Neural progenitor cell (in vitro differentiated cells): ENCODE results near the gene PUS1. TPM values are rescaled to one million over a fixed set of nuclear protein-coding genes. Genes with fewer than 3 reads are reported as not detected.

Experiments
- DNase-seq: peaks from one replicate; pipeline ENCODE4 v3.0.0-alpha.2; 2016; ENCODE audit warnings: low spot score
- H2AFZ ChIP-seq: fragments of 200-600 bp; sonication (generic); replicated peaks from 2 replicates; pipeline ENCODE4 v1.6.1; 2016; ENCODE audit warnings: antibody characterized with exemption
- H3F3A ChIP-seq: fragments of 200-600 bp; sonication (generic); 2 replicates; pipeline ENCODE4 v1.6.1; 2016; ENCODE audit warnings: antibody characterized with exemption, low read depth
- H3K27ac ChIP-seq: fragments of 200-600 bp; sonication (generic); 2 replicates; pipeline ENCODE4 v1.5.1; 2016; ENCODE audit warnings: mild to moderate bottlenecking
- H3K27me3 ChIP-seq: fragments of 200-600 bp; sonication (generic); 2 replicates; pipeline ENCODE4 v1.6.1; 2016; ENCODE audit warnings: mild to moderate bottlenecking, moderate library complexity
- H3K36me3 ChIP-seq: fragments of 200-600 bp; sonication (generic); 2 replicates; pipeline ENCODE4 v1.5.1; 2016
- H3K4me1 ChIP-seq: fragments of 200-600 bp; sonication (generic); 2 replicates; pipeline ENCODE4 v1.6.1; 2016; ENCODE audit warnings: mixed run types
- H3K4me2 ChIP-seq: fragments of 200-600 bp; sonication (generic); 2 replicates; pipeline ENCODE4 v1.6.1; 2016
- H3K4me3 ChIP-seq: fragments of 200-600 bp; sonication (generic); 2 replicates; pipeline ENCODE4 v1.5.1; 2016
- H3K79me2 ChIP-seq: fragments of 200-600 bp; sonication (generic); 2 replicates; pipeline ENCODE4 v1.6.1; 2016; ENCODE audit warnings: low read depth
- H3K9ac ChIP-seq: fragments of 200-600 bp; sonication (generic); 2 replicates; pipeline ENCODE4 v1.6.1; 2016
- H3K9me3 ChIP-seq: fragments of 200-600 bp; sonication (generic); 2 replicates; pipeline ENCODE4 v1.5.1; 2016; ENCODE audit warnings: low read depth
- H4K20me1 ChIP-seq: fragments of 200-600 bp; sonication (generic); 2 replicates; pipeline ENCODE4 v1.6.1; 2016; ENCODE audit warnings: low read depth
- H3K27ac Mint-ChIP-seq: 3 replicates; pipeline ENCODE4 v1.8.0; 2021; ENCODE audit warnings: mixed read lengths
- H3K27me3 Mint-ChIP-seq: 2 replicates; pipeline ENCODE4 v1.8.0; 2022; ENCODE audit warnings: low read depth, mild to moderate bottlenecking, inconsistent platforms, moderate library complexity, mixed read lengths; ENCODE audit not compliant: insufficient read depth
- H3K36me3 Mint-ChIP-seq: 3 replicates; pipeline ENCODE4 v1.8.0; 2021; ENCODE audit warnings: mixed read lengths
- H3K4me1 Mint-ChIP-seq: 3 replicates; pipeline ENCODE4 v1.8.0; 2021; ENCODE audit warnings: mixed read lengths
- H3K4me3 Mint-ChIP-seq: 3 replicates; pipeline ENCODE4 v1.8.0; 2021; ENCODE audit warnings: mild to moderate bottlenecking, moderate library complexity, mixed read lengths
- H3K9me3 Mint-ChIP-seq: 3 replicates; pipeline ENCODE4 v1.8.0; 2020; ENCODE audit warnings: mixed read lengths
- EZH2 ChIP-seq: fragments of 200-600 bp; sonication (generic); IDR thresholded peaks from 2 replicates; pipeline ENCODE4 v1.6.1; 2017; ENCODE audit warnings: antibody characterized with exemption, mild to moderate bottlenecking, moderate library complexity
- EZH2phosphoT487 ChIP-seq: fragments of 200-600 bp; sonication (generic); IDR thresholded peaks from 2 replicates; pipeline ENCODE4 v1.6.1; 2017; ENCODE audit warnings: antibody characterized with exemption
- total RNA-seq: library from RNA; depleted of rRNA; stranded (reverse); fragments of >200 nt; gene quantifications from 2 replicates; pipeline ENCODE4 v1.2.3, GENCODE V29; 2015; ENCODE audit warnings: low replicate concordance
- TF ChIP-seq, protein P1 (sequence below): fragments of 200-600 bp; sonication (generic); IDR thresholded peaks from 2 replicates; pipeline ENCODE4 v1.5.1; 2017; ENCODE audit warnings: antibody characterized with exemption, mild to moderate bottlenecking

The PUS1 gene
- total RNA-seq, 1 donor from 2014 or later: 15.9 TPM

DNA sequence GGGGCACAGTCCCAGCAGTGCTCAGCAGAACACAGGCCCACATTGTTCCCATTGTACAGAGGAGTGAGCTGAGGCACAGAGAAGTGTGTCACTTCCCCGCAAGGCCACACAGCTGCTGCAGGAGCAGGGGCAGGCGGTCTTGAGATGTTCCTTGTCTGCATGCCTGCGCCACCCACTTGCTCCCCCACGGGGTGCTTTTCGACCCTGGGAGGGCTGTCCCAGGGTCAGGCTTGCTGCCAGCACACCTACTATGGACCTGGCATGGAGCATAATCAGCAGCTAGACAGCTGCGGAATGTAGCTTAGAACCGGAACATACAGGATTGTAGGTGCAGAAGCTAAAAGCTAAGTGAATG lies 12.9 kb downstream of the PUS1 start:
- H3K4me3 Mint-ChIP-seq: peak overlapping the region; percentile 33
- no peak overlapping the region for H3K27ac ChIP-seq
- peaks cover 2% of the 10 kb centered on the region for H3K27me3 Mint-ChIP-seq
- TF ChIP-seq EZH2phosphoT487: no peak
- TF ChIP-seq, protein P1, sequence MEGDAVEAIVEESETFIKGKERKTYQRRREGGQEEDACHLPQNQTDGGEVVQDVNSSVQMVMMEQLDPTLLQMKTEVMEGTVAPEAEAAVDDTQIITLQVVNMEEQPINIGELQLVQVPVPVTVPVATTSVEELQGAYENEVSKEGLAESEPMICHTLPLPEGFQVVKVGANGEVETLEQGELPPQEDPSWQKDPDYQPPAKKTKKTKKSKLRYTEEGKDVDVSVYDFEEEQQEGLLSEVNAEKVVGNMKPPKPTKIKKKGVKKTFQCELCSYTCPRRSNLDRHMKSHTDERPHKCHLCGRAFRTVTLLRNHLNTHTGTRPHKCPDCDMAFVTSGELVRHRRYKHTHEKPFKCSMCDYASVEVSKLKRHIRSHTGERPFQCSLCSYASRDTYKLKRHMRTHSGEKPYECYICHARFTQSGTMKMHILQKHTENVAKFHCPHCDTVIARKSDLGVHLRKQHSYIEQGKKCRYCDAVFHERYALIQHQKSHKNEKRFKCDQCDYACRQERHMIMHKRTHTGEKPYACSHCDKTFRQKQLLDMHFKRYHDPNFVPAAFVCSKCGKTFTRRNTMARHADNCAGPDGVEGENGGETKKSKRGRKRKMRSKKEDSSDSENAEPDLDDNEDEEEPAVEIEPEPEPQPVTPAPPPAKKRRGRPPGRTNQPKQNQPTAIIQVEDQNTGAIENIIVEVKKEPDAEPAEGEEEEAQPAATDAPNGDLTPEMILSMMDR: no peak
- no peak for TF ChIP-seq EZH2
- H3K36me3 ChIP-seq: no peaks in the 10 kb centered on the region
- no peaks in the 10 kb centered on the region for H3K4me1 Mint-ChIP-seq
- H4K20me1 ChIP-seq: no peaks in the 10 kb centered on the region
- H3K9me3 Mint-ChIP-seq: no peaks in the 10 kb centered on the region
- H3K9me3 ChIP-seq: no peaks in the 10 kb centered on the region
- no peak overlapping the region for H3K9ac ChIP-seq
- H3K4me3 ChIP-seq: no peak overlapping the region
- no peaks in the 10 kb centered on the region for H3K79me2 ChIP-seq
- no peaks in the 10 kb centered on the region for H3F3A ChIP-seq
- H3K27me3 ChIP-seq: no peaks in the 10 kb centered on the region
- H3K4me2 ChIP-seq: no peak overlapping the region
- no peak overlapping the region for H3K27ac Mint-ChIP-seq
- H3K4me1 ChIP-seq: no peaks in the 10 kb centered on the region
- no peak for DNase-seq
- H2AFZ ChIP-seq: no peak overlapping the region
- H3K36me3 Mint-ChIP-seq: peaks cover 20% of the 10 kb centered on the region

DNA sequence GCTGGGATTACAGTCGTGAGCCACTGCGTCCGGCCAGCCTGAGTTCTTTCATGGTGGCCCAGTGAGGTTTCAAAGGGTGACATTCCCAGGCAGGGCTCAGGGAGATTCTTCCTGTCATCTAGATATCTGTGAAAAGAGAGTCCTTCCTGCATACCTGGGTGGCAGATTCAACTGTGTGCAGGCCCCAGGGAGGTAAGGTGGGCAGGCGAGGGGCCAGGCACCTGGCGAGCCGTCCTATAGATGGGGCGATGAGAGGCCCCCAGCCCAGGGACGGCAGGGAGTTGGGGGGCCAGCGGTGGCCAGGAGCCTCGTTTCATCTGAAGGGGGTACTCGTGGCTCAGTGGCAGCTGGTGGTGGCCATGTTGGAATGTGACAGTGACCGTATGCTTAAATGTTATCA lies 13.6 kb downstream of the PUS1 start:
- Histone ChIP-seq H3K4me1 (no peaks in the 10 kb centered on the region), H3K4me2 (no peak overlapping the region), H3K9ac (no peak overlapping the region), H3F3A (peaks cover 3% of the 10 kb centered on the region), H3K27me3 (no peaks in the 10 kb centered on the region), H3K4me3 (no peak overlapping the region), H3K27ac (no peak overlapping the region), H2AFZ (no peak overlapping the region), H3K79me2 (no peaks in the 10 kb centered on the region), H4K20me1 (no peaks in the 10 kb centered on the region), H3K36me3 (no peaks in the 10 kb centered on the region), H3K9me3 (no peaks in the 10 kb centered on the region)
- Mint-ChIP-seq H3K9me3 (no peaks in the 10 kb centered on the region), H3K27ac (no peak overlapping the region), H3K27me3 (peaks cover 5% of the 10 kb centered on the region), H3K4me3 (no peak overlapping the region), H3K36me3 (peaks cover 18% of the 10 kb centered on the region), H3K4me1 (no peaks in the 10 kb centered on the region)
- no peak for DNase-seq
- no peak for TF ChIP-seq EZH2phosphoT487
- TF ChIP-seq, protein P1: no peak
- TF ChIP-seq EZH2: no peak

DNA sequence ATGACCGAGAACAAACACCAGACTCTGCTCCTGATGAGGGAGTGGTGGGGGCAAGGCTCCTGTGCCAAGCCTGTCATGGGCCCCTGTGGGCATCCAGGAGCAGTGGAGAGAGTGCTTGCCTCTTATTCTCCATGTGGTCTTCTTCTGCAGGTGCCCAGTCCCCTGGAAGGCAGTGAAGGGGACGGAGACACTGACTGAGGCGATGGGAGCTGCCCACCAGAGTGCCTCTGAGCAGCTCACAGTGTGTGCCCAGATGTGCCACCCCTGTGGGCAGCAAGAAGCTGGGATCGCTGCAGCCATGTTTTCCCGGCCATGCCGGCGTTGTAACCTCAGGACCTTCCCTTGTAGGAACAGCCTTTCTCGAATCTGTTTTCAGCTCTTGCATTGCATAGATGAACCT lies 14.3 kb downstream of the PUS1 start:
- H3K27ac Mint-ChIP-seq: no peak overlapping the region
- no peaks in the 10 kb centered on the region for H3K9me3 Mint-ChIP-seq
- H3K4me1 ChIP-seq: no peaks in the 10 kb centered on the region
- H3K36me3 ChIP-seq: no peaks in the 10 kb centered on the region
- no peak overlapping the region for H2AFZ ChIP-seq
- TF ChIP-seq EZH2 (no peak), EZH2phosphoT487 (no peak)
- TF ChIP-seq, protein P1: no peak
- no peak overlapping the region for H3K27ac ChIP-seq
- H4K20me1 ChIP-seq: no peaks in the 10 kb centered on the region
- H3K4me3 Mint-ChIP-seq: no peak overlapping the region
- H3K9me3 ChIP-seq: no peaks in the 10 kb centered on the region
- H3K79me2 ChIP-seq: no peaks in the 10 kb centered on the region
- no peak overlapping the region for H3K4me2 ChIP-seq
- DNase-seq: no peak
- no peaks in the 10 kb centered on the region for H3K4me1 Mint-ChIP-seq
- no peak overlapping the region for H3K4me3 ChIP-seq
- no peak overlapping the region for H3K9ac ChIP-seq
- peaks cover 15% of the 10 kb centered on the region for H3K36me3 Mint-ChIP-seq
- peaks cover 9% of the 10 kb centered on the region for H3F3A ChIP-seq
- peaks cover 7% of the 10 kb centered on the region for H3K27me3 Mint-ChIP-seq
- no peaks in the 10 kb centered on the region for H3K27me3 ChIP-seq
